ELF-1 (cell line): ENCODE measurements around the gene IQCH.

Experiments used
- DNase-seq: peaks from one replicate; pipeline ENCODE4 v3.0.0-alpha.2; 2016; ENCODE audit warnings: low read depth, low spot score

The IQCH gene

DNA sequence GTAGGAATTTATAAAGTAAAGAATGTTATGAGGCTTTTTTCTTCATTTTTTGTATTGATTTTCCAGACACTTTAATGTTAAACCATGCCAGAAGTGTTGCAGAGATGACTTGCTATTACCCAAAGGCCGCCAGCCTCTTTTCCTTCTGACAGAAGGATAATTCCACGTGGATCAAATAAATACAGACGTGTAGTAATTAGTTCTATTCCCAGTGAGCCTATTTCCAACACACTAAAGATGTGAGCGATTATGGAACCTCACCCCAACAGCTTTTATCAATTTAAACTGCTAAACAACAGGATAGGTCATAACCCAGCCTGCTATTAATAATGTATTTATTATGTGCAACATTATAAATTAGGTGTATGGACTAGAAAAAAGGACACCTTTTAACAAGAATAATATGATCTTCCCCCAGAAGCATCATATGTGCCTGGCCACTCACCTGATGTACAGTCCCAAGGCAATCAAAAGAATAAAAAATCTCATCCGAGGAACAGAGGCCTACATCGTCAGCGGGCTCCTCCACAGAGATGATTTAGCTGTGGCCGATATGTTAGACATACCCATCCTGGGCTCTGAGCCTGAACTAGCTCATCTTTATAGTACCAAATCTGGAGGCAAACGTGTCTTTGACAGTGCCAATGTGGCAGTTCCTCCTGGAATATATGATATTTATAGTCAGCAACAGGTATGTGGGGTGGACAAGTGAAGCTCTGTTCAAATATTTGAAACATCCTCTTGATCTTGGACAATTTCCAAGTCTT, 140.5 kb downstream of the IQCH start:
- DNase-seq: no peak

DNA sequence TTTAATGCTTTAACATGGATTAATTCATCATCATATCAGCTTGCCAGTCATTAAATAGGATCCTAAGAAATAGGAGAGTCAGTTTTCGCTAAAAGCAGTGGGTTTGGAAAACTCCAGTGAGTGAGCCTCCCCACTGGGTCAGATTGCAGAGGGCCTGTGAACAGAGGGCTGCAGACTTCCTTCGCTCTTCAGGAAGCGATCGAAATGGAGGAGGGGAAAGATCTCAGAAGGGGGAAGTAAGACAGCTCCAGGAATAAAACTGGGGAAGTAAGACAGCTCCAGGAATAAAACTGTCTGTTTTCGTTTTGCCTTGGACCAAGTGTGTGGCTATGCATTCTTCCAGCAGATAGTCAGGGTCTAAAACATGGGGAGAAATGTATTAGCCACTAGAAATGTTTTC, 141.5 kb downstream of the IQCH start:
- no peak for DNase-seq

DNA sequence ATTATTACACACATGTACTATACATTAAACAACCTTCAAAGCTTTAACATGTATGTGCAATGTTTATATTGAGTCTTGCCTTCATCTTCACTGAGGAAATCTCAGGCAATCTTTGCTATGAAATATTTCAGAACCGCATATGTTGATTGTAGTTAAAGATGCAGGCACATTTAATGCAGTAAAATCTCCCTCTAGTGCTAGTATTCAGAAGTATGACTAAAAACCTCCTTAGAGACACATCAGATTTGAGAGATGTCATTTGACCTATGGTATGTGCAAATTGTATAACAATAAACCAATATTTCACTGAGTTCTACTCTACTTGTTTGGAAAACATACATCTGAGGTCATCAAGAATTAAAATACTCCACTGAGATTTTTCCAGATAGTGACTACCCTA, 142.6 kb downstream of the IQCH start:
- no peak for DNase-seq

DNA sequence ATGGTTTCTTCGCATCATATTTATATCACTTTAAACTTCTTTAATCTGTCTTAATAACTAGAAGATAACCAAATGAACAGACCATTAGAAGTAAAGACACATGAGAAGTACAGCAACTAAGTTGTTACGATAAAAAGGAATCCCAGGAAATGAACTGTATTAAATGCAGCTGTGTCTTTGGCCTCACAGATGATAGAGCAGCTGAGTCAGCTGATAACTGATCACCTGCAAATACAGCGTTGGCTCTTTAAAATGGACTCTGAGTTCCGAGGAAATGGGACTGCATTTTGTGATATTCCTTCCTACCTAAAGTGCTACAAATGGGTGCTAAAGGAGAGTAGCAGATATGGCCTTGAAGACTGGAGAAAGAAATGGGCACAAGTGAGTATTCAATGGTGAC, 145.3 kb downstream of the IQCH start:
- no peak for DNase-seq

DNA sequence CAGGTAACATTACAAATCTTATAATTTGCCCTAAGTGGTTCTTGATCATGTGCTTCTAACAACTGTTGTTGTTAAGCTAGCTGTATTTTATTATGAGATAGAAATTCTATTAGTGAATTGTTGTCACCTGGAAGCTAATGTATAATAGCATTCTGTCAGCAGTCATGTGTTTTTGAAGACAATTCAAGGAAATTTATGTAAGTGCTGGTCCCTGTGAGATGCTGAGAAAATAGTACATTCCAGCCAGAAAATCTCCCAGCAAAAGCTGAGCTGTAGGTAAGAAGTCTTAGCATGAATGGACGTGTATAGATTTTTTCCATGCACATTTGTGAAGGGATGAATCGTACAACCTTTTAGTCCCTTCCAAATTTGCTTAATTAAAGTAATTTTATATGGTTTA, 146.3 kb downstream of the IQCH start:
- no peak for DNase-seq

DNA sequence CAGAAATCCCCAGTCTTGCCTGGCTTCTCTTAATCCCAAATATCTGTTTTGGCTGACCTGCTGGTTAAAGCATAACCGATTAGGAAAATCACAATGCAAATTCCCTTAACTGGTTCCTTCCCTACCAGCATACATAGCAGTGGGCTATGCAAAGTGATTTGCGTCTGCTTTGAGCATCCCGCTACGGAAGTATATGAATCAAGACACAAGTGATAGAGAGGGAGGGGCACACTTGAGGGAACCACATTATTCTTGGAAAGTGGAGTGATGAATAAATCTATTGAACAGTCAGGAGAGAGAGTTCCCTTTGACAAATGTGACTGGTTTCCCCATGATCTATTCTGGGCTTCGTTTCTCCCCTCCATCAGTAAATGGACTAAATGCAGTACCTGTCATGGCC, 146.8 kb downstream of the IQCH start:
- no peak for DNase-seq

DNA sequence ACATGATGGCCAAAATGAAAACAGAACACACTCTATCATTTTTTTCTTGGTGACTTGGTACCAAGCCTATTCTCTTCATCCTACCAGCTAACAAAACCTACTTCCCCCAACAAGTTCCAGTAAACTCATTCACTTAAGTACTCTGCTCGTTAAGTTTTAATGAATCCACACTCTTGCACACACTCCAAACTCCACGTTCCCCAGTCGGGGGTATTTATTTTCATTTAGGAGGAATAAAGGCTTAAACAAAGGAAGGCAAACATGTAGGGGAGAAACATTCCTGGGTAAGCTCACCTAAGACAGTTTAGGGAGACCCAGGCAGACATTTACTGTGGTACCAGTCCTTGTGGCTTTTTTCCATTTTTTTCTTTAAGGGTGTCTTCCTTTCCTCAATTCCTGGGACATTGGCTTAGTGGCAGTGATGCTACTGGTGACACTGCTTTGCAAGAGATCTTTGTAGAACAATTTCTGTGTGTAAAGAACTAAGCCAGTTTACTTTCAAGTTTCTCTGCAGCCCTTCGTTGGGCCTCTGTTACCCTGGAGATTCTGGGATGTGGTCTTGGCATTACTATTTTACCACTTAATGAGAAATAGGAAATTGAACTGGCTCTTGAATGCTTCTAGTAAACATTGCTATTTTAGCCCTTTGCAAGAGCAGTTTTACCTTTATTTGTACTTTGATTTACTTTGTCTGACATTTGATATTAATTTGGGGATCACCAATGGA, 149.0 kb downstream of the IQCH start:
- DNase-seq: no peak

DNA sequence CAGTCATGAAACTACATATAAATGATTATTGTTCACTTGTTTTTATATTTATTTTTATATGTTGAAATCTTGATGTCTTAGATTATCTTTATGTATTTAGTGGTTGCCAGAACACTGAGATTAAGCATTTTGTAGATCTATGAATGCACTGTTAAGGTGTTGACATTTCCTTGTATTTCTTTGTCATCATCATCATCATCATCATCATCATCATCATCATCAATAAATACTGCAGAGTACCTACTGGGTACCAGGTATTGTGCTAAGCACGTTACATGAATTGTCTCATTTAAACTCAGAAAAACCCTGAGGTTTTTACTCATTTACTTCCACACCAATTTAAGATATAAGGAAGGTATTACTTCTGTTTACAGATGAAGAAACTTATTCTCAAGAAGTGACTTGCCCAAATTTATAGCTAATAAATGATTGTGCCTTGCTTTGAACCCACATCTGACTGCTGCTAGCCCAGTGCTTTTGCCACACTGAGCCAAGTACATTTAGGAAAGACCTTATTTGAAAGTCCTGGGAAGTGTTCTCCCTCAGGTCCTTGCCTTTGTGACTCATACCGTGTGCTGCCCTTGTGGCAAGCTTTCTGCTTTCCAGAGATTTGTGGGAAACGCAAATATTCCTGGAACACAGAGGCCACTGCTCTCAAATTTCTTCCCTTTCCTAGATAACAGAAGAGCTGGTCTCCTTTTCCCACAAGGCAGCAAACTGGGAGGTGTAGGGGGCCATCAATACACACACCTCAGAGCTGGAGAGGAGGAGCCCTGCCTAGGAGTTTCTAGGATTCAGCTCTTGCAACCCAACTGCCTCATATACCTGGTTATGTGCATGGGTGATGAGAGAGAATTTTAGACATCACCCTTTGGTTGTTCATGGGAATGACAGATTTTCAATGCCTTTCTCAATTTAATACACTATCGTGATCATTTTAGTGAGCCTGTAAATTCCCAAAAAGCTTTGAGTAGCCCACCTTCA, 150.9 kb downstream of the IQCH start:
- peak; percentile 13 for DNase-seq

DNA sequence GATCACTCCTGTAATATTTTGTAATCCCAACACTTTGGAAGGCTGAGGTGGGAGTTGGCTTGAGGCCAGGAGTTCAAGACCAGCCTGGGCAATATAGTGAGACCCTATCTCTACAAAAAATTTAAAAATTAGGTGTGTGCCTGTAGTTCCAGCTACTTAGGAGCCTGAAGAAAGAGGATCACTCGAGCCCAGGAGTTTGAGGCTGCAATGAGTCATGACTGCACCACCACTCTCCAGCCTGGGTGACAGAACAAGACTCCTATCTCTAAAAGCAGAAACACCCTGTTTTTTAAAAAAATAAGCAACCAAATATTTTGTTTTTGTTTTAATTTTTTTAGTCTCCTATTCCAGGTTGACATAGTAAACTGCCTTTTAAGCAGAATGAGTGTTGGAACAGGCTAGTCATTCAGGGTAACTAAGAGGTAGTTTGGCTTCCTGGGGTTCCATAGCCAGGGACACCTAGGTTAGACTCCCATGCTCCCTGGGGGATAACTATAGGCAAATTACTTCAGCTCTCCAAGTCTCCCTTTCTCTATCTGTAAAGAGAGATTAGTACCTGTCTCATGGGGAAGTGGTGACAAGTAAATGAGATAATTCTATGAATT, 151.8 kb downstream of the IQCH start:
- no peak for DNase-seq

DNA sequence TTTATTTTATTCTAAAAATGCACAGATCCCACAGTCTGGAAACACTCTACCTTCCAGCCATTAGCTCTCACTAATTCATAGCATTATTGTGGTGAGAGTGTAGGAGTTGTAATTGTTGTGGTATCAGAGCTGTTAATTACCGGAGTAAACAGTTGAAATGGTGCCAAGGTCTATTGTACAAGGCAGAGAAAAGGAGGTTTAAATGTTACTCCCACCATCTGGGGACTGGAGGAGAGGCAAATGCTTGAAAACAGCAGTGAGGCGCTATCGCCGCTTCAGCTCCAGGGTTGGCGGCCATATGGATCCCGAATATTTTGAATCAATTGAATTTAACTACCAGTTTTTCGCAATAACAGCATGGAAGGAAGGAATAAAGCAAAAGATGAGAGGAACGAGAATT, 153.2 kb downstream of the IQCH start:
- no peak for DNase-seq

DNA sequence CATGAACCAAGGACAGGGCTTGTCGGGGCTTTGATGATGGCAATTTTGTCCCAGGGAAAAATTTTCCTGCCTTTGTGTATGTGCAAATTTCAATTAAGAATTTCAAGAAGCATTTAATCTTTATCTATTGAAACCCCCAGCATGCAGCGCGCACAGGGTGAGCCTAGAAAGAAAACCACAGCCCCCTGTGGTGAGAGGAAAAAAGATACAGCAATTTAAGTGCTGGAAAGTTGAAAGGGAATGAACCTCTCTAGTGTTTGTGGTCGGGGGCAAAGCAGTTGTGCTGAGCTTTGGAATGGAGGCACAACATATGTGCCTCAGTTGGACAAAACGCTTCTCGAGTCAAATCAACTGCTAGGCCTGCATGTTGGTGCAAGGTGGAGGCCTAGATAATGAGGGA, 154.6 kb downstream of the IQCH start:
- DNase-seq: peak; percentile 19

DNA sequence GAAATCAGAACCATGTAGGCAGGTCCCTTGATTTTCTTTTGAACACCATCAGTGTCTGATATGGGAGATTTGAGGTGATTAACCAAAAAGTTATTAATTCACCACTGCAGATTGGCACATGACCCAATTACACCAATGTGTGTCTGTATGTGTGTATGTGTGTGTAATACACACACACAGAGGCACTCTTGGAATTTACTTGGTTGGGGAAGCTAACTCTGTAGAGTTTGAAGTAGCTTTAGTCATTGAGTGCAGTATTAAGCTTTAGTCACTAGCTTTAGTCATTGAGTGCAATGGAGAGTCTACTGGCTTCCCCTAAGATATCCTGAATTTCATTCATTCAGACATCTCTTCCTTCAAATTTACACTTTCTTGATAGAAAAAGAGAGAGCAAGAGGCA, 156.9 kb downstream of the IQCH start:
- DNase-seq: no peak

DNA sequence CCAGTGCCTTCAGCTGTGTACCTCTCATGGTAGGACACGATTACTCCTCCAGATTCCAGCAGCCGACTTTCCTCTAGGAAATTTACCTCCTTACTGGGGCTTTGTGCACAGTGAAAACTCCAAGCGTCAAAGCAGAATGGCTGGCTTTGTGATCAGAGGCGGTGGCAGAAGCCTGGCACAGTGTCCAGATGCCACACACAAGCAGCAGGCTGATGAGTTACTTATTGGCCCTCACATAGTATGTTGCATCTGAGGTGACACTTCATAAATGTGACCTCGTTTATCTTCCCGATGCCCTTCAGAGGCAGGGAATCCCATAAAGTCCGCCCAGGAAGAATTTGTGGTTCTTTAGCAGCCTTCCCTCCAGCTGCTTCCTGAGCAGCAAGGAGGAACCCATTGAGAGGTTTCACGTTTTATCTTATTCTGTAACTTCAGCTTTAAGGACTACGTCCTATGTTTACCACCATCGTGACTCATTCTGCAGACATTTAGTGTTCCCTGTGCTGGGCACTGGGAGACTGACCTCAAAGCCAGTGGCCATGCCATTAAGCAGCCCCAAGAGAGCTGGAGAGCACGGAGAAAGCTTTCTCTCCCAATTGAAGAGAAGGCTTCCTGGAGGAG, 159.3 kb downstream of the IQCH start:
- DNase-seq: no peak

DNA sequence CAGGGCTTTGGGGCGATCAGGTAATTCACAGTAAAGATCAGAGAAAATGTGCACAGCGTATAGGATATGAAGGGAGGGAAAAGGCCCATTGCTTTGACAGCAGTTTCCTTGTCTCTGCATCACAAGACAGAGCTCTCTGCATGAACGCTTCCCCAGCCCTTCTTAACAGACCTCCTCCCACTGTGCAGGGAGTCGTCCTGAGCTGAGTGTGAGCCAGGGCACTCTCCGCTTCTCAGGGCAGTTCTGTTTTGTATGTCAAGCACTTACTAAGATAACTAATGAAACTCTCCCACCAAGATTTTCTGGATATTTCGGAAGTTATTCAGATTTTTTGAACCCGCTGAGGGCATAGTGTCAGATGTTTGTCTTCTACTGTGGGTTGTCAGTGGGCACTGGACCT, 160.6 kb downstream of the IQCH start:
- no peak for DNase-seq

DNA sequence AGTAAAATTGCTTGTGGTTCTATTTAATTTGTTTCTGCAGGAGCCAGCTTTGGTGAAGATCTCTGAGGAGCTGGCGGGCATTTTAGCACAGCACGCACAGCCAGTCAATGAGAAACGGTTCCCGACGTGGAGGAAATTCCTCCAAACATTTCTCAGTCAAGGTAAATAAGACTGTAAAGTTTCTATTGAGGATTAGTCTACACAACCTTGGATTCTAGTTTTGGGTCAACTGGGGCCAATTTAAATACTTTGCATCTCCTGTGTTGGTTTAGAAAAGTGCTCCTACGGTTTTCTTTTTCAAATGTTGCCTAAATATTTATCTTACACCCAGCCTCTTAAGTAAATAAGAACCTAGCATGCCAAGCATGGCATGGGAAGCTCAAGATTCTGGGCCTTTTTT, 162.3 kb downstream of the IQCH start:
- no peak for DNase-seq

DNA sequence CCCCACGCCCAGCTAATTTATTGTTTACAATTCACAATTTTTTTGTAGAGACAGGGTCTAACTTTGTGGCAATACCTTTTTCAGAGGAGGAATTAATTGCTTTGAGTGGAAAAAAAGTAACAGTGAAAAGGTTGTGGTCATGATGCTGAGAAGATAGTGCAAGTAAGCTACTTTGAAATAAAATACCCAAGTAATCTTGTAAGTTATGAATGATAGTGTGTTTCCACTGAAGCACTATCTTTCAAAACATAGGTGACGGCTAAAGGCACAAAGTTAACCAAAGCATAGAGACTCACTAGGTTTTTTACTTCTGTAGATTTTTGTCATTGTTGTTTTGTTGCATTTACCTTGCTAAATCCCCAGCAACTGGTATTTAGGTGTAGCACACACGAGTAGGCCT, 165.1 kb downstream of the IQCH start:
- DNase-seq: no peak

DNA sequence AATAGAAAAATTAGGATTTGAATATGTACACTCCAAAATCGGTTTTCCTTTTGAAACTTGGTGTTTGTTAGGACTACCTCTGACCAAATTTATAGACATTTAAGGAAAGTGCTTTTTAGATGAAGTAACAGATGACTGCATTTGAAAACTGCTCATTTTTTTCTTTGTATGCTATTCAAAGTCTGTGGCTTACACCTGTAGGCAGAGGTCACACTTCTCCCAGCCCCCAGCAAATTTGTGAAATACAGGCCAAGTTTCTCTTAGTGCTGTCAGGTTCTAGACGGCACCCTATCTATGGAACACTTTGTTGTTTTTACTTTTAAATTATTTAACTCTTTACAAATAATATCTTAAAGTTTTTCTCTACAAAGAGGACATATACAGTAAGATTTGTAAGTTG, 165.6 kb downstream of the IQCH start:
- DNase-seq: no peak

DNA sequence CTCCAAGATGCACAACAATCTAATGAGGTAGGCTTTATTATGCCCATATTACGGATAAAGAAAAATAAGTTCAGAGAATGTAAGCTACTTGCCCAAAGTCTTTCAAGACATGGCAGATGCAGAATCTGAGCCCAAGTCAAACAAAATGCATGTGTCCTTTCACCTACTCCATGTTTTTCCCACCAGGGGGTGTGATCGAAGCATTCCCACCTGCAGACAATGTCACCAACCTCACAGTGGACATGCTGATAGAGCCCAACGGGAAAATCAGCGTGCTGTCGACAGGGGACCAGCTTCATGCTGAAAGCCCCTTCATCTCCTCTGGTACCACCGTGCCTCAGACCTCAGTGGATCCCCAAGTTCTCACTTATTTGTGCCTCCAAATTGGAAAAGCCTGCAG, 166.5 kb downstream of the IQCH start:
- no peak for DNase-seq

DNA sequence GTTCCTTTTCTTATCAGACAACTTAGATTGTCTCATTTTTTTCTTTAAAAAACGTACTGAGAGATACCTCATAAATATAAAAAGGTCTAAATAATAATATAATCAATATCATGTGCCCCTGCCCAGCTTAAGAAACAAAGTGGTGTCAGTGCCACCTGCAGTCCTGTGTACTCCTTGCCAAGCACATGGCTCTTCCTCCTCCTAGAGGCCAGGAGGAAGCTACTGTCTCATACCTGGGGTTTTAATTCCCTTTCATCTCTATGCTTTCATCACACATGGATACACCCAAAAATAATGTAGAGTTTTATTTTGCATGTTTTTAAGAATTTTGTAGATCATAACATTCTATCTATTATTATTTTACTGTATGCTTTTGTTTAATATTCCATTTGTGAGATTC, 167.7 kb downstream of the IQCH start:
- no peak for DNase-seq

DNA sequence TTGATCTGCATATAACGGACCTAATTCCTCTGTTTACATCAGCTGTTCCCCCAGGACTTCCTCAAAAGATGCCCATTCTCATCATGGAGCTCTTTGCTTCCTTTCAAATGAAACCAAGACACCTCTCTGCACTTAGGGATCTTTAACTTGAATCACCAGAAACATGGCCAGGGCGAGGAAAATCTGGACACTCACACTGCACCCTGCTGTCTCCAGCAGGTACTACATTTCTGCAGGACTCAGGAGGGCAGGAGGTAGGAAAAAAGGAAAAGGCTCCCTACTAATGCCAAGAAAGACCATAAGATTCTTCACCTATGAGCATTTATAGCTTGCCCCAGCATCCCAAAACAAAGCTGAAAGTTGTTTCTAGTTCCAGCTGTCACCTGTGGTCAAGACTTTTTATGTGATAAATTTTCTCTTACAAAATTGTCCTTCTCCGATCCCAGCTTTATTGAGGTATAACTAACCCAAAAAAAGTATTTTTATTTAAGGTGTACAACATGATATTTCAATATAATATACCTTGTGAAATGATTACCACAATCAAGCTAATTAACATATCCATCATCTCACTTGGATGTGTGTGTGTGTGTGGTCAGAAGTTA, 179.0 kb downstream of the IQCH start:
- peak; percentile 67 for DNase-seq
